GM19397 (cell line): ENCODE results near the gene LPCAT2.

Experiments
- ATAC-seq: cut with Tn5 transposase; IDR thresholded peaks from one replicate; pipeline ENCODE4 v1.9.1; 2021; ENCODE audit warnings: mild to moderate bottlenecking, moderate library complexity; ENCODE audit not compliant: unreplicated experiment

Gene LPCAT2

GRCh38 chr16:55543472-55543871 is 34.6 kb downstream of the LPCAT2 start:
- ATAC-seq = no peak

GRCh38 chr16:55552621-55553020 is 43.7 kb downstream of the LPCAT2 start:
- no peak for ATAC-seq

DNA sequence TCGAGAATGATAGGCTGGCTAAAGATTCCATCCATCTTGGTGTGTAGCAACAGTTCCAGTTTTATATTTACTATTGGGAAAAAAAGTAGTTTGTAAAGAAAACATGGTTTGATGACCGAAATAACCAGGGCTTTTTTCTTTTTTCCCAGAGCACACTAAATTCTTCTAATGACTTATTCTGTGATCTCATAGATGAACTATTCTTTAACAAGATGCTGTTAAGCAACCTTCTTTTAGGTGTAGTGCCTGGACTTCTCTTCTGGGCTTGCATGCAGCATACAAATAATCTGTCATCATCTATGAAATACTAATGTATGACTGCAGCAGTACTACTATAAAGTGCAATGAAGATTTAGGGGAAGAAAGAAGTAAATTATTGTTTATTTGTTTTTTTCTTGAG is 46.6 kb downstream of the LPCAT2 start:
- no peak for ATAC-seq

- no peak for ATAC-seq
These were observed 48.3 kb downstream of the LPCAT2 start for GRCh38 chr16:55557186-55557585.

DNA sequence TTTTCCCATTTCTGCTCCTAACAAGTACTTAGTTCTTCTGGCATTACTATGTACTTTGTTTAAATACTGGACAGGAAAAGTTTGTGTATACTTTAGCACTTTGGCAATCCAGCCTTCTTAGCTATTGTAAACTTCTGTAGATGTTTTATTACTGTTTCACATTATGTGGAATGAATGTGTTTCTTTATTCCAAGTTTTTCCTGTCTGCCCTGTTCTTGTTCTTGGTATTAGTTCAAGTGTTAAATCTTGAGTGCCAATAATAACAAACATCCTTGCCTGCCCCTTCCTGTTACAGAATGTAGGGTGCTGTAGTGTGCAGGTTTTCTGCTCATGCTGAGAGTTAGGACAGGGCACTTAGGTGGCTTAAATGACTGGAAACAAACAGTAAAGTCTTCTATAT is 50.4 kb downstream of the LPCAT2 start:
- ATAC-seq = no peak

DNA sequence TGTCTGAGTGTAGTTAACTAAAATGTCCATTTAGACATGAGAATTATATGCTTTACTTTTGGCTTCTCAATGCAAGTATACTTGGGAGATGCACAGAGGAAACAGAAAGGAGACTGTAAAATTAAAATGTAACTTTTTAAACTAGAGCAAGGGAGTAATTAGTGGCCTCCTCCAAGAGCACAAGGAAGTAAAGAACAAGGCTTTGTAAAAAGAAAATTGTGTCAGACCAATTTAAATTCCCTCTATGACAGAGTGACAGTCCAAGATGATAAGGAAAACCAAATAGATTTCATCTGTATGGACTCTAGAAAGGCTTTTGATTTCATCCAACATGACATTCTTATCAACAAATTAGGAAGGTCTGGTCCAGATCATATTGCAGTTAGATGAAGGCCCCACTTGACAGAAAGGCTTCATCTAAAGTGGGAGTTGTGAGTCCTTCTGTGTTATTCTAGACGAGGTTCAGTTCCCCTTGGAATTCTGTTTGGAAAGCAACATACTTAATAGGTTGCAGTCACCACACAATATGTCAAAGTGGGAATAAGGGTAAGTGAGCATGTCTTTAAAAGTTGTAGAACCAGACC is 51.2 kb downstream of the LPCAT2 start:
- ATAC-seq = no peak

DNA sequence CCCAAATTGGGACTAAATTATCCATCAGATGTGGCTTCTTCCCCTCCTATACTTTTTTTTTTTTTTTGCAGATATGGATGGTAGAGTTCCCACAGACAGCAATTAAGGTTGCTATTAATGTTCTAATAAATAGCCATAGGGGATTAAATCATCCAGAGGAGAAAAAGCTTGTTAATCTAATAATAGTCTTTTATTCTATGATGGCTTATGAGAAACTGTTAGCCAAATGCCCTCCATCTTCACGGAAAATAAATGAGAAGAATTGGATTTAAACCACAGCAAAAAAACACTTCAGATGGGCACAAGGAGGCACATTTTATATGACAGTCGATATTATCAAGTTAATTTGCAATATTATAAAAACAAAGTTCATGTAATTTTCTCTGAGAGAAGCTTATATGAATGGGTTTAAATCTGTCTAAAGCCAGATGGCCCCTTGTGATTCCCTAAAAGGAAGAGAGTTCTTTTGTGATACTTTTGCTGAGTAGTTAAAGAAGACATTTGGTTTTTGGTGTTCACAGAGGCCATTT is 52.5 kb downstream of the LPCAT2 start:
- ATAC-seq = no peak

- no peak for ATAC-seq
These were observed 54.1 kb downstream of the LPCAT2 start for GRCh38 chr16:55562936-55563335.

DNA sequence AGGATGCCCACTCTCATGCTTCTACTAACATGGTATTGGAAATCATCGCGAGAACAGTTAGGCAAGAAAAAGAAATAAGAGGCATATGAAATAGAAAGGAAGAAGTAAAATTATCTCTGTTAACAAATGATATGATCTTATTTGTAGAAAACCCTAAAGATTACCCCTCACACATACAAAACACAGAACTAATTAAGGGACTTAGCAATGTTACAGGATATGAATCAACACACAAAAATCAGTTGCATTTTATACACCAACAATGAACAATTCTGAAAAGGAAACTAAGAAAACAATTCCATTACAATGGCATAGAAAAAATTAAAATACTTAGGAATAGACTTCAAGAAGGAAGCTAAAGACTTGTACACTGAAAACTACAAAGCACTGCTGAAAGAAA is 54.9 kb downstream of the LPCAT2 start:
- ATAC-seq = no peak

DNA sequence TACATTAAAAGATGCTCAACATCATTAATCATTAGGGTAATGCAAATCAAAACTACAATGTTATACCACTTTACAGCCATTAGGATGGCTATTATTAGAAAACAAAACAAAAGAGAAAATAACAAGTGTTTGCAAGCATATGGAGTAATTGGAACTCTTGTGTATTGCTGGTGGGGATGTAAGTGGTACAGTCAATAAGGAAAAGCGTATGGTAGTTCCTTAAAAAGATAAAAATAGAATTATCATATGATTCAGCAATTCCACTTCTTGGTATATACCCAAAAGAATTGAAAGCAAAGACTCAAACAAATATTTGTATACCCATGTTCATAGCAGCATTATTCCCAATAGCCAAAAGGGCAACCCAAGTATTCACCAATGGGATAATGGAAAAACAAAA is 56.2 kb downstream of the LPCAT2 start:
- ATAC-seq = no peak

- no peak for ATAC-seq
These were observed 57.7 kb downstream of the LPCAT2 start, which contains the start of gene CAPNS2 for GRCh38 chr16:55566432-55567175. Gene CAPNS2 (plus strand): TSS chr16:55566684. CDS start chr16:55566757, 73 bp downstream.

- ATAC-seq = no peak
These were observed 58.5 kb downstream of the LPCAT2 start for GRCh38 chr16:55567382-55567781.

DNA sequence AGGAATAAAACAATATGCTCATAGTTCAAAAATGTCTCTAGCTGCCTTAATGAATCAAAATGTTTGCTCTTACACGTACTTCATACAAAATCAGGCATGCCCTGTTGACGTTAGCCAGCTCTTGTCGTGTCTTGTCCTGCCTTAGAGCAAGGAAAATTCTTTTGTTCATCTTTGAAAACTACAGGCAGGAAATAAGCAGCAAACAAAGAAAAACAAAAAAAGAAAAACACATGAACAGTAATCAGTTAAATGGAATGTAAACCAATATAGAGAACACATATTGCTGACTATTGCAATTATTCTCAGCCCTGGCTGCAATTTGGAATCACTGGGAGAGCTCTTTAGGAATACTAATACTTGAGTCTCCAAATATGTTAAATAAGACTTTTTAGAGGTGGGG is 59.3 kb downstream of the LPCAT2 start:
- no peak for ATAC-seq

DNA sequence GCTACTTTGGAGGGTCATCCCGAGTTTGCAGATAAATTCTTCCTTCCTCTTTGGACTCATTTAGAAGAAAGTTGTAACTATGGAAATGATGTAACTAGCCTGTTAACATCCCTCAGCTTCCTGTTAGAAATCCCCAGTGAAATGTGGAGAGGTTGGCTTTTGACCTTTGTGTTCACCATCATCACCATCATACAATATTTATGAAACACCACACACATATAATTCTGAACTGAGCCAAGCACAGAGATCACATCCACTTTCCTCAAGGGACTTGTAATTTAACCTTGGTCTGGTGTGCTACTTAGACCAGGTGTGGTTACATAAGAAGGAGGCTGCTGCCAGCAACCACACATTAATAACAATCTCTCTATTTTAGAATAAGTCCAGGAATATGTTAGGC is 60.2 kb downstream of the LPCAT2 start:
- ATAC-seq = no peak

- no peak for ATAC-seq
These were observed 61.3 kb downstream of the LPCAT2 start for GRCh38 chr16:55570159-55570558.

DNA sequence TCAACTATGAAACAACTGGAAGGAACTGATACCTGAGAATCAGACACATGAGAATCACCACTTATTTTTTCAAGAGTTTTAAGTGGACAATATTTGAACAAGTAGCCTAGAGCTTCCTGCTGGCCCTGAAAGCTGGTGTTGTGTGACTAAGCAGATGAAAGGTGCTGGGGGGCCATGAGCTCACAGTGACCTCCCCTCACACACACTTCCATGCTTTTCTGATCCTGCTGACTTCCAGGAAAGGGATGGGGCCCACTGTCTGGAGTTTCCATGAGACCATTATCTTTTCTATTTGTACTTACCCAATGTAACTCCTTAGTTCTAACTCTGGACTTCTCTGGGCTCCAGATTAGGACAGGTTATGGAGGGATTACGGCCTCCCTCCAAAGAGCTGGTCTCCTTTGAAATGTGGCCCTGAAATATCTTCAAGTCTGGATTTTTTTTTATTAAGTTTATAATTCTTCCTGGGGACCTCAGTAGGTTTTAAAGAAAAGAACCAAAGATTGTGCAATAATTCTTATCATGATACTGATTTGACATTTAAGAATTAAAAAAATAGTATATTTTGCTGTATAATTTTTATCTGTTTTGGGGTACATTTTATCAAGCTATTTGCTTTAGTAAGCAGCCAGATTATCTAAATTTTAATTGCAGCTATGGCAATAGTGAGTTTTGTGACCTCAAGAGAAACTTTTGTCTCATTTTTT is 62.5 kb downstream of the LPCAT2 start:
- no peak for ATAC-seq

DNA sequence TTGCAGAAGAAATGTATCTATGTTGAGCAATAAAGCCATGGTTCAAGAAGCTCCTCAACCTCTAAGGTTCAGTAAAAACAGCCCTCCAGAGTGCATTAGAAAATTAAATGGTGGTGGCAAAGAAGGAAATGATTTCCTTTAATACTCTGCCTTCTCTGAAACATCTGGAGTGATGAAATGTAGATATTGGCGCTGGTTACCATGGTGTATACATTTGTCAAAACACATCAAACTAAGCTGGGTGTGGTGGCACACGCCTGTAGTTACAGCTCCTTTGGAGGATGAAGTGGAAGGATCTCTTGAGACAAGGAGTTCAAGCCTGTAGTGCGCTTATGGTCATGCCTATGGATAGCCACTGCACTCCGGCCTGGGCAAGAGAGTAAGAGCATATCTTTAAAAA is 63.6 kb downstream of the LPCAT2 start:
- ATAC-seq = no peak

DNA sequence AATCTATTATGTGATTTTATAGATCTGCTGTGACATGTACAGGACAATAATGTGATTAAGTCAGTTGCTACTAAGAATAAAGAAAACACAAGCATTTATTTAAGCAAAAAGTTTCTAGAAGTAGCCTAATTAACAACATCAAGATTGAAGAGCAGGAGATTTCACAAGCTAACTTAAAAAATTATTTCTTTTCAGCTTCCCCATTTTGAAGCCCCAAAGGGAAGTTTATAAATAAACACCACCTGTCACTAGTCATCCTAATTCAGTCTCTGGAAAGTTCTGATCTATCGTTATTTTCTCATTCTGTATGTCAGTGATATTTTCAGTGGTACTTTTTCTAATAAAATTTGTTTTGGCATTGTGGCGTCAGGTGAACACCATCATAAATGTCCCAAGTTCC is 65.9 kb downstream of the LPCAT2 start:
- no peak for ATAC-seq

DNA sequence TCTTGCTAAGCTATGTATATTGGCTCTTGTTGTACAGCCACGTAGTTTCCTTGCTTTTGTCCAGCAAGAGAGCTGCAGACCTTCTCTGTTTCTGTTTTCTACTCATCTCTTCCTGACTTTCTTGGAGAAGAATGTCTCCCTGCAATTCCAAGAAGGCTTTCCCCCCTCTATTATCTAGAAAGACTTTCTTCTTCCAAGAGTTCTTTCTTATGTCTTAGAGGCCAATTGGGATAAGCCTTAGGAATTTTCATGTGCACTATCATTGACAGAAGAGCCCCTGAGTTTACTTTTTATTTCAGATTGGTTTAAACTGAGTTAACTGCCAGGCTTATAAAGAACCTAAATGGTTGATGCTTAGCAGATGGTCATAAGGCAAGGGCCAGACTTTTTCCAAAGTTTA is 66.6 kb downstream of the LPCAT2 start:
- ATAC-seq = no peak

DNA sequence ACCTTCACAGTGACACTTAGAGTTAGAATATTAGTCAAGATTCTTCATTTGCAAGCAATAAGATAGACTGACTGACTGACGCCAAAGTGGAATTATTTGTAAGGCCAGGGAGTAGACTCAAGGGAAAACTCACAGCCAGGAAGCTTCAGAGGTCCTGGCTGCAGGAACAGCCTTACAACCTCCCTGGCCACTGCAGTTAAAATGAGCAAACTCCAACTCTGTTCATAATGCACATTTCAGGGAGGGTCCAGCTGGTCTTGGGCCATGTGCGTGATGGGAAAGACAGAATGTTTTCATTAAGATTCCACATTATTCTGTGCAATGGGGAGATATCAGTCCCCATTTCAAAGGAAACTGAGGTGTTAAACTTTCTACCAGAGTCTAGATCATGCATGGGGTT is 67.5 kb downstream of the LPCAT2 start:
- no peak for ATAC-seq

GRCh38 chr16:55577887-55578286 is 69.0 kb downstream of the LPCAT2 start:
- no peak for ATAC-seq

DNA sequence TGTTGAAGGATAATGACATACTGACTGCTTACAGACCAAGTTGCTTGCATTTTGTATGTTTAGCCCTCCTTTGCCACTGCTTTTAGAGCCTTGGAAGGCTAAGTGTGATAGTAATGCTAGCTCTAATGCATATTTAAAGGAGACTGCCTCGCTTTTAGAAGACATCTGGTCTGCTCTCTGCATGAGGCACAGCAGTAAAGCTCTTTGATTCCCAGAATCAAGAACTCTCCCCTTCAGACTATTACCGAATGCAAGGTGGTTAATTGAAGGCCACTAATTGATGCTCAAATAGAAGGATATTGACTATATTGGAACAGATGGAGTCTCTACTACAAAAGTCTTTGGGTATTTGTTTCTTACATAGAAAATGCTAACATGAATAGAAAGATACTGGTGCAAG is 76.8 kb downstream of the LPCAT2 start:
- no peak for ATAC-seq
